ENCODE results near the gene FOXRED2. TPM values are rescaled to one million over a fixed set of nuclear protein-coding genes. Genes with fewer than 3 reads are reported as not detected.

The FOXRED2 gene
- total RNA-seq, 1 experiment from 2014 or later, result 19.9 TPM

DNA sequence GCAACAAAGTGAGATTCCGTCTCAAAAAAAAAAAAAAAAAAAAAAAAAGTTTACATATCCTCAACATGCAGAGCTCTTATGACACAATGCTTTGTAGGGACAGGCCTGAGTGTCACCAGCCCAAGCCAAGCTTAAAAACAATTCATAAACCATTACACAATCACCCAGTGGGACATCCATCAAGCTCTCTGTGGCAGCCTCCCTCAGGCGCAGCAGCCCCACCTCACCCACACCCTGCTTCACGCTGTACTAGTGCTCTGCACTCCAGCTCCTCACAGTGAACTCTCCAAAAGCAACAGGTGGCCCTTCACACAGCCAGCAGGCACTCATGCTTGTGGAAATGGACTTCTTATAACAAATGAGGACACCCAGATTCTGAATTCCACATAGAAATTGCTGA is 3.5 kb upstream of the FOXRED2 start:
- no peak overlapping the region for H3K27ac ChIP-seq (ENCODE audit: low read depth, low read length)
- ChIA-PET POLR2A (interaction anchor here (0.7 to 1.7 kb wide), 4 partner anchors 11 to 465 kb away, joined by 3 to 5 read pairs (median 3); partner anchors contain the start of gene EIF3D), CTCF (interaction anchor here (1.0 to 1.4 kb wide), 3 partner anchors 10 to 266 kb away, joined by 4 to 5 read pairs (median 5); partner anchors contain the start of genes EIF3D and IFT27), RAD21 (ENCODE audit: low non-redundant PET in 1 of 2, low total read pairs in 2 of 2, uncharacterized antibody in 2 of 2, unreplicated experiment in 2 of 2) (interaction anchor here in 1 of 2 experiments (0.6 kb wide), 1 partner anchor 284 kb away, joined by 3 read pairs; no protein-coding TSS in a partner anchor)
- H4K20me1 ChIP-seq (ENCODE audit: insufficient read depth), result 0 out of 2 replicates have a peak, but pooled peaks cover 4% of the 10 kb centered on the region
- no peak overlapping the region for H3K9ac ChIP-seq (ENCODE audit: low read length)
- H2AFZ ChIP-seq (ENCODE audit: low read depth, low read length, poor library complexity, severe bottlenecking), result no peak overlapping the region
- H3K4me3 ChIP-seq (replicated peaks in 1 of 2; ENCODE audit: low read depth in 1 of 2, low read length in 2 of 2), result no peak overlapping the region
- no peaks in the 10 kb centered on the region for H3K27me3 ChIP-seq (ENCODE audit: insufficient read depth, low read length)
- no TSS peak for BruUV-seq (replicated peaks)
- peaks cover 37 to 44% of the 10 kb centered on the region in 2 experiments for H3K36me3 ChIP-seq (ENCODE audit: control insufficient read depth in 1 of 2, insufficient read depth in 2 of 2, low read length in 2 of 2)
- H3K4me2 ChIP-seq (ENCODE audit: low read length), result no peak overlapping the region
- ATAC-seq, result no peak
- no peak for TF ChIP-seq CEBPB (IDR thresholded peaks at IDR 0.05; ENCODE audit: low read depth)
- TF ChIP-seq, protein P1, sequence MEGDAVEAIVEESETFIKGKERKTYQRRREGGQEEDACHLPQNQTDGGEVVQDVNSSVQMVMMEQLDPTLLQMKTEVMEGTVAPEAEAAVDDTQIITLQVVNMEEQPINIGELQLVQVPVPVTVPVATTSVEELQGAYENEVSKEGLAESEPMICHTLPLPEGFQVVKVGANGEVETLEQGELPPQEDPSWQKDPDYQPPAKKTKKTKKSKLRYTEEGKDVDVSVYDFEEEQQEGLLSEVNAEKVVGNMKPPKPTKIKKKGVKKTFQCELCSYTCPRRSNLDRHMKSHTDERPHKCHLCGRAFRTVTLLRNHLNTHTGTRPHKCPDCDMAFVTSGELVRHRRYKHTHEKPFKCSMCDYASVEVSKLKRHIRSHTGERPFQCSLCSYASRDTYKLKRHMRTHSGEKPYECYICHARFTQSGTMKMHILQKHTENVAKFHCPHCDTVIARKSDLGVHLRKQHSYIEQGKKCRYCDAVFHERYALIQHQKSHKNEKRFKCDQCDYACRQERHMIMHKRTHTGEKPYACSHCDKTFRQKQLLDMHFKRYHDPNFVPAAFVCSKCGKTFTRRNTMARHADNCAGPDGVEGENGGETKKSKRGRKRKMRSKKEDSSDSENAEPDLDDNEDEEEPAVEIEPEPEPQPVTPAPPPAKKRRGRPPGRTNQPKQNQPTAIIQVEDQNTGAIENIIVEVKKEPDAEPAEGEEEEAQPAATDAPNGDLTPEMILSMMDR (IDR thresholded peaks at IDR 0.05 in 2 of 3, conservative IDR thresholded peaks at IDR 0.05 in 1 of 3; ENCODE audit: borderline replicate concordance in 1 of 3, insufficient read depth in 1 of 3, low read depth in 2 of 3, low read length in 2 of 3), result no peak
- no peak for TF ChIP-seq SP1 (IDR thresholded peaks at IDR 0.05; ENCODE audit: low read depth)
- TF ChIP-seq JUND (IDR thresholded peaks at IDR 0.05), result no peak
- no peak for TF ChIP-seq FOSL1 (IDR thresholded peaks at IDR 0.05; ENCODE audit: low read depth)
- no peak for TF ChIP-seq RAD21 (IDR thresholded peaks at IDR 0.05; ENCODE audit: low read depth)
- TF ChIP-seq, protein P2, sequence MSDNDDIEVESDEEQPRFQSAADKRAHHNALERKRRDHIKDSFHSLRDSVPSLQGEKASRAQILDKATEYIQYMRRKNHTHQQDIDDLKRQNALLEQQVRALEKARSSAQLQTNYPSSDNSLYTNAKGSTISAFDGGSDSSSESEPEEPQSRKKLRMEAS (IDR thresholded peaks at IDR 0.05), result no peak
- TF ChIP-seq SRF (IDR thresholded peaks at IDR 0.05; ENCODE audit: low read depth), result no peak
- TF ChIP-seq, protein P3, sequence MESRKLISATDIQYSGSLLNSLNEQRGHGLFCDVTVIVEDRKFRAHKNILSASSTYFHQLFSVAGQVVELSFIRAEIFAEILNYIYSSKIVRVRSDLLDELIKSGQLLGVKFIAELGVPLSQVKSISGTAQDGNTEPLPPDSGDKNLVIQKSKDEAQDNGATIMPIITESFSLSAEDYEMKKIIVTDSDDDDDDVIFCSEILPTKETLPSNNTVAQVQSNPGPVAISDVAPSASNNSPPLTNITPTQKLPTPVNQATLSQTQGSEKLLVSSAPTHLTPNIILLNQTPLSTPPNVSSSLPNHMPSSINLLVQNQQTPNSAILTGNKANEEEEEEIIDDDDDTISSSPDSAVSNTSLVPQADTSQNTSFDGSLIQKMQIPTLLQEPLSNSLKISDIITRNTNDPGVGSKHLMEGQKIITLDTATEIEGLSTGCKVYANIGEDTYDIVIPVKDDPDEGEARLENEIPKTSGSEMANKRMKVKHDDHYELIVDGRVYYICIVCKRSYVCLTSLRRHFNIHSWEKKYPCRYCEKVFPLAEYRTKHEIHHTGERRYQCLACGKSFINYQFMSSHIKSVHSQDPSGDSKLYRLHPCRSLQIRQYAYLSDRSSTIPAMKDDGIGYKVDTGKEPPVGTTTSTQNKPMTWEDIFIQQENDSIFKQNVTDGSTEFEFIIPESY (IDR thresholded peaks at IDR 0.05; ENCODE audit: extremely low read depth, insufficient replicate concordance, low read length), result no peak
- TF ChIP-seq TCF7L2 (IDR thresholded peaks at IDR 0.05; ENCODE audit: borderline replicate concordance, extremely low read depth, insufficient read depth, insufficient read length), result no peak
- no peak for TF ChIP-seq EGR1 (IDR thresholded peaks at IDR 0.05; ENCODE audit: low read depth)
- no peak for TF ChIP-seq ZNF274 (IDR thresholded peaks at IDR 0.05; ENCODE audit: low read depth, low read length)
- TF ChIP-seq ELF1 (IDR thresholded peaks at IDR 0.05; ENCODE audit: borderline replicate concordance, low read depth), result no peak
- no peak for TF ChIP-seq YY1 (IDR thresholded peaks at IDR 0.05; ENCODE audit: extremely low read depth, insufficient replicate concordance, low read depth, low read length)
- TF ChIP-seq, protein P4, sequence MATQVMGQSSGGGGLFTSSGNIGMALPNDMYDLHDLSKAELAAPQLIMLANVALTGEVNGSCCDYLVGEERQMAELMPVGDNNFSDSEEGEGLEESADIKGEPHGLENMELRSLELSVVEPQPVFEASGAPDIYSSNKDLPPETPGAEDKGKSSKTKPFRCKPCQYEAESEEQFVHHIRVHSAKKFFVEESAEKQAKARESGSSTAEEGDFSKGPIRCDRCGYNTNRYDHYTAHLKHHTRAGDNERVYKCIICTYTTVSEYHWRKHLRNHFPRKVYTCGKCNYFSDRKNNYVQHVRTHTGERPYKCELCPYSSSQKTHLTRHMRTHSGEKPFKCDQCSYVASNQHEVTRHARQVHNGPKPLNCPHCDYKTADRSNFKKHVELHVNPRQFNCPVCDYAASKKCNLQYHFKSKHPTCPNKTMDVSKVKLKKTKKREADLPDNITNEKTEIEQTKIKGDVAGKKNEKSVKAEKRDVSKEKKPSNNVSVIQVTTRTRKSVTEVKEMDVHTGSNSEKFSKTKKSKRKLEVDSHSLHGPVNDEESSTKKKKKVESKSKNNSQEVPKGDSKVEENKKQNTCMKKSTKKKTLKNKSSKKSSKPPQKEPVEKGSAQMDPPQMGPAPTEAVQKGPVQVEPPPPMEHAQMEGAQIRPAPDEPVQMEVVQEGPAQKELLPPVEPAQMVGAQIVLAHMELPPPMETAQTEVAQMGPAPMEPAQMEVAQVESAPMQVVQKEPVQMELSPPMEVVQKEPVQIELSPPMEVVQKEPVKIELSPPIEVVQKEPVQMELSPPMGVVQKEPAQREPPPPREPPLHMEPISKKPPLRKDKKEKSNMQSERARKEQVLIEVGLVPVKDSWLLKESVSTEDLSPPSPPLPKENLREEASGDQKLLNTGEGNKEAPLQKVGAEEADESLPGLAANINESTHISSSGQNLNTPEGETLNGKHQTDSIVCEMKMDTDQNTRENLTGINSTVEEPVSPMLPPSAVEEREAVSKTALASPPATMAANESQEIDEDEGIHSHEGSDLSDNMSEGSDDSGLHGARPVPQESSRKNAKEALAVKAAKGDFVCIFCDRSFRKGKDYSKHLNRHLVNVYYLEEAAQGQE (IDR thresholded peaks at IDR 0.05; ENCODE audit: low read depth), result no peak
- TF ChIP-seq CBX3 (IDR thresholded peaks at IDR 0.05; ENCODE audit: low read depth), result no peak
- TF ChIP-seq ZFX (IDR thresholded peaks at IDR 0.05), result no peak
- TF ChIP-seq, protein P5, sequence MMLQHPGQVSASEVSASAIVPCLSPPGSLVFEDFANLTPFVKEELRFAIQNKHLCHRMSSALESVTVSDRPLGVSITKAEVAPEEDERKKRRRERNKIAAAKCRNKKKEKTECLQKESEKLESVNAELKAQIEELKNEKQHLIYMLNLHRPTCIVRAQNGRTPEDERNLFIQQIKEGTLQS (IDR thresholded peaks at IDR 0.05), result no peak
- no peak for TF ChIP-seq EZH2 (IDR thresholded peaks at IDR 0.05)
- peaks cover 6 to 21% of the 10 kb centered on the region in 2 experiments; a peak in 3 of 4 replicates for H3K4me1 ChIP-seq (ENCODE audit: control insufficient read depth in 1 of 2, insufficient read depth in 2 of 2, low read length in 2 of 2)
- no peaks in the 10 kb centered on the region for H3K9me3 ChIP-seq (ENCODE audit: control insufficient read depth in 1 of 2, insufficient read depth in 1 of 2, low read depth in 1 of 2, low read length in 2 of 2)
- H3K9me2 ChIP-seq (ENCODE audit: insufficient read depth), result no peaks in the 10 kb centered on the region
- peaks cover 10% of the 10 kb centered on the region; the same call in 1 of the 2 replicates for H3K79me2 ChIP-seq (ENCODE audit: insufficient read depth, low read length)
- intact Hi-C loops (cut with micrococcal nuclease), result no loop called here
- DNase-seq (ENCODE audit: low read depth, low spot score), result no peak
